H1 (cell line): ENCODE measurements around the gene PASK. TPM values are rescaled to one million over a fixed set of nuclear protein-coding genes. Genes with fewer than 3 reads are reported as not detected.

Experiments
- CEBPB ChIP-seq: IDR thresholded peaks from 2 replicates; pipeline ENCODE4 v1.6.1; 2012; ENCODE audit warnings: low read depth, low read length
- CREB1 ChIP-seq: IDR thresholded peaks from 2 replicates; pipeline ENCODE4 v1.6.1; 2012; ENCODE audit warnings: inconsistent platforms
- FOSL1 ChIP-seq: IDR thresholded peaks from 2 replicates; pipeline ENCODE4 v1.6.1; 2011; ENCODE audit warnings: mild to moderate bottlenecking, low read depth, low read length, moderate library complexity; ENCODE audit not compliant: insufficient read depth
- KDM5A ChIP-seq: fragments of 200-600 bp; IDR thresholded peaks from 2 replicates; pipeline ENCODE4 v1.7.1; 2012; ENCODE audit warnings: mild to moderate bottlenecking, low read length, inconsistent platforms, mixed read lengths
- ZNF274 ChIP-seq: IDR thresholded peaks from 2 replicates; pipeline ENCODE4 v1.7.0; 2012; ENCODE audit warnings: low read length, borderline replicate concordance; ENCODE audit errors: extremely low read depth
- polyA plus RNA-seq, 7 experiments: library from polyadenylated mRNA; depleted of rRNA in 3 of 7; stranded (reverse) in 5 of 7; unstranded in 2 of 7; fragments of >200 nt in 5 of 7; fragments of 200-250 nt in 2 of 7; gene quantifications; 1 replicate in 5 of 7; 2 replicates in 1 of 7; 4 replicates in 1 of 7; pipeline versions ENCODE4 v1.2.1 to v1.2.3, GENCODE V29; 2011 to 2013; ENCODE audit warnings: missing spikeins in 2 of 7, mixed read lengths in 2 of 7
- total RNA-seq: library from RNA; stranded (reverse); fragmentation: NEBNext Ultra II Directional; extraction: Animal tissue kit (Norgen Biotek cat#: 25700); gene quantifications from 2 replicates; pipeline ENCODE4 v1.2.1, GENCODE V29; 2021

Gene PASK
- total and polyA plus RNA-seq, 2 of the 8 experiments (the other 6 are each of a cell fraction or from before 2014, with no cell fraction given), result 20.5 to 66.1 TPM

- TF ChIP-seq ZNF274, result no peak
- no peak for TF ChIP-seq KDM5A
- no peak for TF ChIP-seq CEBPB
- no peak for TF ChIP-seq CREB1
- no peak for TF ChIP-seq FOSL1
- TF ChIP-seq, all 59 proteins: peak for 0
Observed at GRCh38 chr2:241108271-241109209, 40.7 kb downstream of the PASK start (continued).
